ENCODE measurements around the gene HSD3B1. TPM values are rescaled to one million over a fixed set of nuclear protein-coding genes. Genes with fewer than 3 reads are reported as not detected.

Gene HSD3B1
- total and polyA plus RNA-seq, 2 experiments from 2014 or later: 44.8 to 62.4 TPM

GRCh38 chr1:119470377-119470776 lies 36.6 kb upstream of the HSD3B1 start:
- Histone ChIP-seq H4K20me1 (ENCODE audit: insufficient read depth, poor library complexity, severe bottlenecking) (no peaks in the 10 kb centered on the region), H3K4me1 (ENCODE audit: insufficient read depth) (peaks cover 19% of the 10 kb centered on the region), H3K27ac (no peak overlapping the region), H3K4me2 (no peak overlapping the region), H3K36me3 (replicated peaks; ENCODE audit: insufficient read depth, low read depth) (no peaks in the 10 kb centered on the region), H2AFZ (no peak overlapping the region), H3K9me3 (ENCODE audit: low read depth) (no peaks in the 10 kb centered on the region), H3K27me3 (no peaks in the 10 kb centered on the region), H3K4me3 (no peak overlapping the region), H3K79me2 (no peaks in the 10 kb centered on the region), H3K9me2 (replicated peaks; ENCODE audit: insufficient read depth) (no peaks in the 10 kb centered on the region)
- no peak for TF ChIP-seq EZH2 (IDR thresholded peaks at IDR 0.05; ENCODE audit: borderline replicate concordance)
- TF ChIP-seq CTCF (IDR thresholded peaks at IDR 0.05; ENCODE audit: poor library complexity): no peak
- no peak for TF ChIP-seq EZH2phosphoT487 (IDR thresholded peaks at IDR 0.05; ENCODE audit: low read depth, severe bottlenecking, unreplicated experiment)
- 96% methylated on average over 3 of the region's 3 CpGs for WGBS (ENCODE audit: low lambda C conversion rate, missing lambda C conversion rate)
- DNase-seq (ENCODE audit: low spot score): no peak

- H3K4me3 ChIP-seq: no peak overlapping the region
- H3K36me3 ChIP-seq (replicated peaks; ENCODE audit: insufficient read depth, low read depth): no peaks in the 10 kb centered on the region
- TF ChIP-seq EZH2phosphoT487 (IDR thresholded peaks at IDR 0.05; ENCODE audit: low read depth, severe bottlenecking, unreplicated experiment) (no peak), CTCF (IDR thresholded peaks at IDR 0.05; ENCODE audit: poor library complexity) (no peak), EZH2 (IDR thresholded peaks at IDR 0.05; ENCODE audit: borderline replicate concordance) (no peak)
- no peaks in the 10 kb centered on the region for H3K9me2 ChIP-seq (replicated peaks; ENCODE audit: insufficient read depth)
- no peak overlapping the region for H2AFZ ChIP-seq
- no peak for DNase-seq (ENCODE audit: low spot score)
- H3K4me2 ChIP-seq: no peak overlapping the region
- H3K27ac ChIP-seq: no peak overlapping the region
- H4K20me1 ChIP-seq (ENCODE audit: insufficient read depth, poor library complexity, severe bottlenecking): no peaks in the 10 kb centered on the region
- 88% methylated on average over 7 of the region's 7 CpGs for WGBS (ENCODE audit: low lambda C conversion rate, missing lambda C conversion rate)
- no peaks in the 10 kb centered on the region for H3K9me3 ChIP-seq (ENCODE audit: low read depth)
- no peaks in the 10 kb centered on the region for H3K27me3 ChIP-seq
- H3K79me2 ChIP-seq: no peaks in the 10 kb centered on the region
- H3K4me1 ChIP-seq (ENCODE audit: insufficient read depth): peaks cover 18% of the 10 kb centered on the region
Observed at GRCh38 chr1:119470958-119471357, 36.1 kb upstream of the HSD3B1 start.

- no peak overlapping the region for H3K27ac ChIP-seq
- WGBS (ENCODE audit: low lambda C conversion rate, missing lambda C conversion rate): 92% methylated on average over 5 of the region's 5 CpGs
- H3K4me3 ChIP-seq: no peak overlapping the region
- H4K20me1 ChIP-seq (ENCODE audit: insufficient read depth, poor library complexity, severe bottlenecking): no peaks in the 10 kb centered on the region
- H3K27me3 ChIP-seq: no peaks in the 10 kb centered on the region
- no peaks in the 10 kb centered on the region for H3K9me2 ChIP-seq (replicated peaks; ENCODE audit: insufficient read depth)
- no peaks in the 10 kb centered on the region for H3K79me2 ChIP-seq
- no peaks in the 10 kb centered on the region for H3K9me3 ChIP-seq (ENCODE audit: low read depth)
- peaks cover 19% of the 10 kb centered on the region for H3K4me1 ChIP-seq (ENCODE audit: insufficient read depth)
- TF ChIP-seq EZH2phosphoT487 (IDR thresholded peaks at IDR 0.05; ENCODE audit: low read depth, severe bottlenecking, unreplicated experiment) (no peak), CTCF (IDR thresholded peaks at IDR 0.05; ENCODE audit: poor library complexity) (no peak), EZH2 (IDR thresholded peaks at IDR 0.05; ENCODE audit: borderline replicate concordance) (no peak)
- no peak for DNase-seq (ENCODE audit: low spot score)
- no peak overlapping the region for H2AFZ ChIP-seq
- H3K36me3 ChIP-seq (replicated peaks; ENCODE audit: insufficient read depth, low read depth): no peaks in the 10 kb centered on the region
- no peak overlapping the region for H3K4me2 ChIP-seq
Observed at GRCh38 chr1:119471566-119471965, 35.4 kb upstream of the HSD3B1 start.

Measured in hepatocyte (in vitro differentiated cells).